D341Med (cell line): Measurements from ENCODE around the gene CCT6A.
A peak's percentile ranks its signal among the peaks of the same experiment; 100 is the strongest.
"Not testable (repeated sequence)": the region's sequence is repeated elsewhere in the genome, so short reads cannot be mapped to it uniquely, and the experiment has no call there.

Experiments
- DNase-seq: peaks from one replicate; pipeline ENCODE4 v3.0.0; 2012; ENCODE audit warnings: low spot score

Gene CCT6A

DNA sequence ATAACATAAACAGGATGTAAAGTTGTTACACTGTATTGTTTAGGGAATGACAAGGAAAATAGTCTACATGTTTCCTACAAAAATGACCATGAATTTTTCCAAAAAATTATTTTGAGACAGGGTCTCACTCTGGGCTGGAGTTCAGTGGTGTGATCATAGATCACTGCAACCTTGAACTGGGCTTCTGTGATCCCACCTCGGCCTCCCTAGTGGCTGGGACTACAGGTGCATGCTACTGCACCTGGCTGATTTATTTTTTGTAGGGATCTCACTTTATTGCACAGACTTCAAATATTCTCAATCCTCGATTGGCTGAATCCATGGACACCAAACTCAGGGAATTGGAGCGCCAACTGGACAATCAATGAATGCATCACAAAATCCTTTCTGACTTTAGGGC lies 48.1 kb downstream of the CCT6A start:
- DNase-seq: no peak

DNA sequence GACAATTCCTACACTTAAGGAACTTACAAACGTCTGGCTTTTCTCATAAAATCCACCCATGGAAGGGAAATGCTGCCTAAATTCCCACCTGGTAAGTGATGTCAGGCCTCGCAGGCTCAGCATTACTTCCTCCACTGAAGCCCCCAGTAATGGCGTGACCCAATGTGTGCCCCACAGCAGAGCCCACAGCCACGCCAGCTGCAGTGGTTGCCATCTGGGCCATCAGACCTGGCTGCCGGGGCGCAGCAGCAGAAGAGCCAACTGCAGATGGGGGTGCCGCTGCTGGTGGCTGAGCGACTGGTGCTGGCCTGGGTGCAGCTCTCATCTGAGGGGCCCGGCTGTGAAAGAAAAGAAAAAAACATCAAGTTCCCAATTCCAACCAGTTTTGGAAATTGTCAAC lies 52.6 kb downstream of the CCT6A start:
- not testable (repeated sequence) for DNase-seq

DNA sequence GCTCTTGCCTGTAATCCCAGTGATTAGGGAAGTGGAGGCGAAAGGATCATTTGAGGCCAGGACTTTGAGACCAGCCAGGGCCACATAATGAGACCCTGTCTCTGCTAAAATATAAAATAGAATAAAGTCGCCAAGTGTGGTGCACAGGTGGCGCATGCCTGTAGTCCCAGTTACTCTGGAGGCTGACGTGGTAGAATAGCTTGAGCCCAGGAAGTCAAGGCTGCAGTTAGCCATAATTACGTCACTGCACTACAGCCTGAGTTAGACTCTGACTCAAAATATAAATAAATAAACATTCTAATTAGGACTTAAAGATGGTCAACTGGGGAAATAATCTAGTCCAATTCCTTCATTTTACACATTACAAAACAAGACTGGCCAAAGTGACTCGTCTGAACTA lies 53.9 kb downstream of the CCT6A start:
- no peak for DNase-seq

DNA sequence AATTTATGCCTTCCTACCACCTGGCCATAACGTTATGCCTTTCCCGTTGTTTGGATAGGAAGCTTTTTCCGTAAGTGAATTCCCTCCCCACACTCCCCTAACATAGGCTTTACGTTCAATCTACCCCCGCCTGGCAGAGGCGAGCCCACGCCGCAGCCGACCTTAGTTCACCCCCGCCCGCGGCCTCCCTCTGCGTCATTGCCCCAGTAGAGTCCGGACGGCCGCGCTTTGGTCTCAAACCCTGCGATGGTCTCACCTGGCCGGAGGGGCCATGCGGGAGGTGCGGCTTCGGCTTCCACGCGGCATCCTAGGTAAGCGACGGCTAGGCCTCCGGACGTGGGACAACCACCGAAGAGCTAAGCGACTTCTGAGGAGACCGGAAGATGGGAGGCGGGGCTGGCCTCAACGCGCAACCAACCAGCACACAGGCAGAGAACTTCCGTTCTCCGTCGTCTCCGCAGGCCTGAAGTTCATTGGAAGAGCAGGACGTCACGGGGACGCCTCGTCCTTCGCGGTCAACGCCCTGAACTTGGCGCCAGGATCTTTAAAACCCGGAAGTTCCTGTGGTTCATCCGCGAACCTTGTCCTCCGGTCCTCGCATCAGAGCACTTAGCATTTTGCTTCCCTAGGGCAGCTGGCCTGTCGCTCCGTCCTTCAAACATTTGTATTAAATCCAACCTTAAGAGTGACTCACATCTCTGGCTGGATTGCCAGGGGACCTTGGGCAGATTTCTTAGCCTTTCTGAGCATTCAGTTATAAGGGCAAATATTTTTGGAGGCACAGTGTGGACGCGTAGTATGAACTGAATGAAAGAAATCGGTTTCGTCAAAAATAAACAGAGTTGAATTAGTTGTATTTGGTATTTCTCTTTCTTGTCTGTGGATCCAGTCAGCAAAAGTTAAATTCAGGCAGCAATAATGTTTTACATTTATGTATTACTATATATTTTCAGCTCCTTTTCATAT lies 54.8 kb downstream of the CCT6A start, which contains the start of gene CHCHD2:
TSS of gene CHCHD2 (minus strand) at position 369 of the 966 bp plus-strand sequence. CDS start at position 306, 63 bp downstream.
- DNase-seq: peak; percentile 97

DNA sequence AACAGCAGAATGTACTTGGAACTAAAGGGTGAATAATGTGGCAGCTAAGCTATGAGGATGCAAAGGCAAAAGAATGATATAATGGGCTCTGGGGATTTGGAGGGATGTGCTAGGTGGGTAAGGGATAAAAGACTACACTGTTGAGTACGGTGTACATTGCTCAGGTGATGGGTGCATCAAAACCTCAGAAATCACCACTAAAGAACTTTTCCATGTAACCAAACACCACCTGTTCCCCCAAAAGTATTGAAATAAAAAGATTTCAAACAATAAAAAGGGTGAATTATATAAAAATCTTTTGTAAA lies 56.3 kb downstream of the CCT6A start:
- DNase-seq: no peak

DNA sequence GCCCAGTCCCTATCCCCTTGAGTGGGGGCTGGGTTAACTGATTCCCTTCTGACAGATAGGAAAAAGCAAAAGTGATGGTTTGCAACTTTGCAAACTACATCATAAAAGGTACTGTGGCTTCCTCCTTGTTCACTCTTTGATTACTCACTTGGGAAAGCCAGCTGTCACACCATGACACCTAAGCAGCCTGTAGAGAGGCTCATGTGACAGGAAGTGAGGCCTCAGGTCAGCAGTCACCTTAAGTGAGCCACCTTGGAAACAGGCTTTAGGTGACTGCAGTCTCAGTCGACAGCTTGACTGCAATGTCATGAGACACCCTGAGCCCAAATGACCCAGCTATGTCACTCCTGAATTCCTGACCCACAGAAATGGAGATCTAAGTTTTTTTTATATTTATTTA lies 59.0 kb downstream of the CCT6A start:
- DNase-seq: no peak

DNA sequence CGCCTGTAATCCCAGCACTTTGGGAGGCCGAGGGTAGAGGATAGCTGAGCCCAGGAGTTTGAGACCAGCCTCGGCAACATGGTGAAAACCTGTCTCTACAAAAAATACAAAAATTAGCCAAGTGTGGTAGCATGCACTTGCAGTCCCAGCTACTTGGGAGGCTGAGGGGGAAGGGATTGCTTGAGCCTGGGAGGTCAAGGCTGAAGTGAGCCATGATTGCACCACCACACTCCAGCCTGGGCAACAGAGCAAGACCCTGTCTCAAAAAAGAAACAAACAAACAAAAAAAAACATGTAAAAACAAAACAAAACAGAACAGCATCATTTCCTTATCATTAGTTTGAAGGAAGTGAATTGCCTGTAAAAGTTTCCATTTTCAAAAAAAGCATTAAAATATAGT lies 60.7 kb downstream of the CCT6A start:
- DNase-seq: not testable (repeated sequence)
